Stimulated activated memory B cell treated with anti-CD40 and anti-IgM and Interleukin-4, amounts not matched to agents 10 μg/mL and 1 μg/mL and 100 μg/mL, for 72 hours (primary cell): ENCODE results near the gene OXT.
"Not testable (repeated sequence)": the region's sequence is repeated elsewhere in the genome, so short reads cannot be mapped to it uniquely, and the experiment has no call there.

Experiments
- ATAC-seq: fragments of 150-1000 bp; cut with Tn5 transposase; 2 replicates; pipeline ENCODE4 v1.10.0; 2021
- H3K27ac Mint-ChIP-seq: one replicate; pipeline ENCODE4 v1.8.0; 2022; ENCODE audit warnings: mild to moderate bottlenecking, mixed read lengths
- H3K27me3 Mint-ChIP-seq: one replicate; pipeline ENCODE4 v1.8.0; 2022; ENCODE audit warnings: mixed read lengths
- H3K36me3 Mint-ChIP-seq: one replicate; pipeline ENCODE4 v1.8.0; 2022; ENCODE audit warnings: mixed read lengths
- H3K4me1 Mint-ChIP-seq: one replicate; pipeline ENCODE4 v1.8.0; 2022; ENCODE audit warnings: mixed read lengths
- H3K4me3 Mint-ChIP-seq: one replicate; pipeline ENCODE4 v1.8.0; 2022; ENCODE audit warnings: mild to moderate bottlenecking, moderate library complexity, mixed read lengths
- H3K9me3 Mint-ChIP-seq: one replicate; pipeline ENCODE4 v1.8.0; 2022; ENCODE audit warnings: mixed read lengths

Gene OXT

DNA sequence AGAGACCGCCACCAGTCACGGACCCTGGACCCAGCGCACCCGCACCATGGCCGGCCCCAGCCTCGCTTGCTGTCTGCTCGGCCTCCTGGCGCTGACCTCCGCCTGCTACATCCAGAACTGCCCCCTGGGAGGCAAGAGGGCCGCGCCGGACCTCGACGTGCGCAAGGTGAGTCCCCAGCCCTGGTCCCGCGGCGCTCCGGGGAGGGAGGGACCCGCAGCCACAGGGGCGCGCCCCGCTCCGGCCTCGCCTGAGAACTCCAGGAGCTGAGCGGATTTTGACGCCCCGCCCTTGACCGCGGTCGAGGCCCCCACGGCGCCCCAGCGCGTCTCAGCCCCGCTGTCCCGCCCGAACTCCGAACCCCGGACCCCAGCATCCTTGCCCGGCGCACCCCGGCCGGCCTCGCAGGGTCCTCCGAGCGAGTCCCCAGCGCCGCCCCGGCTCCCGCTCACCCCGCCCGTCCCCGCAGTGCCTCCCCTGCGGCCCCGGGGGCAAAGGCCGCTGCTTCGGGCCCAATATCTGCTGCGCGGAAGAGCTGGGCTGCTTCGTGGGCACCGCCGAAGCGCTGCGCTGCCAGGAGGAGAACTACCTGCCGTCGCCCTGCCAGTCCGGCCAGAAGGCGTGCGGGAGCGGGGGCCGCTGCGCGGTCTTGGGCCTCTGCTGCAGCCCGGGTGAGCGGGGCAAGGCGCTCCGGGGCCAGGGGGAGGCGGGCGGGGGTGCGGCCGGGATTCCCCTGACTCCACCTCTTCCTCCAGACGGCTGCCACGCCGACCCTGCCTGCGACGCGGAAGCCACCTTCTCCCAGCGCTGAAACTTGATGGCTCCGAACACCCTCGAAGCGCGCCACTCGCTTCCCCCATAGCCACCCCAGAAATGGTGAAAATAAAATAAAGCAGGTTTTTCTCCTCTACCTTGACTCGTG, at the start of gene OXT:
OXT (plus strand) TSS at position 11 of the 920 bp plus-strand sequence; CDS start at position 47, 36 bp downstream.
- no peaks in the 10 kb centered on the region for H3K27me3 Mint-ChIP-seq
- peak within 1 kb of the TSS; percentile 79 for H3K4me3 Mint-ChIP-seq
- peak within 1 kb of the TSS; percentile 76 for H3K27ac Mint-ChIP-seq
- no peaks in the 10 kb centered on the region for H3K36me3 Mint-ChIP-seq
- H3K9me3 Mint-ChIP-seq, result no peaks in the 10 kb centered on the region
- ATAC-seq, result peak; percentile 76
- H3K4me1 Mint-ChIP-seq, result peaks cover 46% of the 10 kb centered on the region

DNA sequence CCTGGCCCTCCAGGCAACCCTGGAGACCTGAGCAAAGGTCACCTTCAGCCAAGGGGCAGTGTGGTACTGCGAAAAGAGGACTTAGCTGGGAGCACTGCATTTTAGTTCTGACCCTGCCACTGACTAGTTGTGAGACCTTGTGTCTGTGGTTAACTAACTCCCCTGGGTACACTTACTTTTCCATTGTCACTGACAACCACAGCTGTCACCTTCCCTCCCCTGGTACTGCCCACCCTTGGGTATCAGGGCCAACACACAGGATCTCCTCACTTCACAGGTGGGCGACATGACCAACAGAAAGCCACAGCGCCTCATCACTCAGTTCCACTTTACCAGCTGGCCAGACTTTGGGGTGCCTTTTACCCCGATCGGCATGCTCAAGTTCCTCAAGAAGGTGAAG, 49.6 kb upstream of the OXT start:
- Mint-ChIP-seq H3K9me3 (no peaks in the 10 kb centered on the region), H3K4me1 (peaks cover 8% of the 10 kb centered on the region), H3K4me3 (no peak overlapping the region), H3K27ac (peak overlapping the region; percentile 20), H3K36me3 (peaks cover 65% of the 10 kb centered on the region), H3K27me3 (no peaks in the 10 kb centered on the region)
- peak; percentile 74 for ATAC-seq

DNA sequence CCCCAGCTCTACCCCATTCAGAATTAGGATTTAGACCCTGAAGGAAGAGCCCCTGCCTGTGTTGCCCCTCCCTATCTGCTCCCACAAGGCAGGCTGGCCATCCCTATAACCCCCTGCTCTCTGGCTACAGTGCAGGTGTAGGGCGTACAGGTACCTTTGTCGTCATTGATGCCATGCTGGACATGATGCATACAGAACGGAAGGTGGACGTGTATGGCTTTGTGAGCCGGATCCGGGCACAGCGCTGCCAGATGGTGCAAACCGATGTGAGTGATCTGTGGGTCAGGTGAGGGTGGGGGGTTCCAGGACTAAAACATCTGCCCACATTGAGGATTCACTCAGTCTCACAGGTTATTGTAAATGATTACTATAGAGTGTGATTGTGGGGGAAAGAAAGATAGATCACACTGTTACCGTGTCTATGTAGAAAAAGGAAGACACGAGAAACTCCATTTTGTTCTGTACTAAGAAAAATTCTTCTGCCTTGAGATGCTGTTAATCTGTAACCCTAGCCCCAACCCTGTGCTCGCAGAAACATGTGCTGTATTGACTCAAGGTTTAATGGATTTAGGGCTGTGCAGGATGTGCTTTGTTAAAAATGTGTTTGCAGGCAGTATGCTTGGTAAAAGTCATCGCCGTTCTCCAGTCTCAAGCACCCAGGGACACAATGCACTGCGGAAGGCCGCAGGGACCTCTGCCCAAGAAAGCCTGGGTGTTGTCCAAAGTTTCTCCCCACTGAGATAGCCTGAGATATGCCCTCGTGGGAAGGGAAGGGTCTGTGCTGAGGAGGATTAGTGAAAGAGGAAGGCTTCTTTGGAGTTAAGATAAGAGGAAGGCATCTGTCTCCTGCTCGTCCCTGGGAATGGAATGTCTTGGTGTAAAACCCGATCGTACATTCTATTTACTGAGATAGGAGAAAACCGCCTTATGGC, 48.6 kb upstream of the OXT start:
- H3K27ac Mint-ChIP-seq, H3K27me3 Mint-ChIP-seq, ATAC-seq, H3K9me3 Mint-ChIP-seq, H3K4me1 Mint-ChIP-seq, H3K4me3 Mint-ChIP-seq: not testable (repeated sequence)
- peaks cover 65% of the 10 kb centered on the region for H3K36me3 Mint-ChIP-seq

DNA sequence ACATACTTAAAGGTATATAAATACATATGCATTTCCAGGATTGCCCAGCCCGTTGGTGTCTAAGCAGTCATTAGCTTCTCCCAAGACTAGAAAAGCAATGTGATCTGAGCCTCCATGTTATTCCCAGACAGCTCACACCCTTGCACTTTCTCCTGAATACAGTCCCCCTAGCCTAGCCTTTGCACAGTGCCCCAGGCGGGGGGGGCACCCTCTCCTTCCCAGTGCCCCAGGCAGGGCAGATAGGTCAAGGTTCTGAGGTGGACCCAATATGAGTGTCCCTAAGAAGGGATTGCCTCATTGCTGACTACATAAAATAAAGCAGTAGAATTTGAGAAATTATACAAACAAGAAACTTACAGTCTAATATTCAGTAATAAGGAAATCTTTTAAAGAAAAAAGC, 43.4 kb upstream of the OXT start:
- no peak for ATAC-seq
- Mint-ChIP-seq H3K4me3 (no peak overlapping the region), H3K27ac (no peak overlapping the region), H3K9me3 (no peaks in the 10 kb centered on the region), H3K27me3 (no peaks in the 10 kb centered on the region), H3K4me1 (no peaks in the 10 kb centered on the region), H3K36me3 (peaks cover 50% of the 10 kb centered on the region)

DNA sequence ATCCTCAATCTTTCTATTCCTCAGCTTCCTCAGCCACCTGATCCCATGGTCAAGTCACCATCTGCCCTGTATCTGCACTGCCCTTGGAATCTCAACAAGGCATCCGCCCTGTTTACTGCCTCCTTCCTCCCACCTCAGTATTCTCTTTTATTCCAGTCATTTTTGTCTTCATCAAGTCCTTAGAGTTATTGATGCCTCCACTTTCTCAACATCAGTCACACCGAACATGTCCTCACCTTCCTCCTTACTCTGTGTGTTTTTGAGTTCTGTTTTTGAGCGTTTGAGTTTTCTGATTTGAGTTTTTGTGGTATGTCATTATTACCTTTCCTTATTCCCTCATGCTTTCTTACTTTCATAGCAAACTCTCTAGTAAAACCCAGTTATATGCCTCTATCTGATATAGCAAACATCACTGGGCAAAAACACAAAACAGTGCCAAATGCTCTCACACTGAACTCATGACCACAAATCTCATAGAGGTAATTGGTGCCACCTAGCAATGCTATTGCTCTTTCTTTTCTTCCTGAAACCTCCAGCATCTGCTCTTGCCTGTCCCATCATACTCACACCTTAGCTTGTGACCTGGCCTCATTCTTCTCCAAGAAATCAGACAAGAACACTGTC, 39.8 kb upstream of the OXT start:
- no peak for ATAC-seq
- H3K27ac Mint-ChIP-seq, result no peak overlapping the region
- H3K4me1 Mint-ChIP-seq, result no peaks in the 10 kb centered on the region
- H3K27me3 Mint-ChIP-seq, result no peaks in the 10 kb centered on the region
- no peaks in the 10 kb centered on the region for H3K9me3 Mint-ChIP-seq
- peaks cover 46% of the 10 kb centered on the region for H3K36me3 Mint-ChIP-seq
- no peak overlapping the region for H3K4me3 Mint-ChIP-seq

- Mint-ChIP-seq H3K36me3 (peaks cover 37% of the 10 kb centered on the region), H3K27me3 (no peaks in the 10 kb centered on the region), H3K4me1 (no peaks in the 10 kb centered on the region), H3K4me3 (no peak overlapping the region), H3K27ac (no peak overlapping the region), H3K9me3 (no peaks in the 10 kb centered on the region)
- ATAC-seq, result no peak
Observed at GRCh38 chr20:3032624-3033023, 38.8 kb upstream of the OXT start.

- Mint-ChIP-seq H3K4me3 (no peak overlapping the region), H3K27ac (no peak overlapping the region), H3K4me1 (no peaks in the 10 kb centered on the region), H3K27me3 (no peaks in the 10 kb centered on the region), H3K36me3 (peaks cover 44% of the 10 kb centered on the region), H3K9me3 (no peaks in the 10 kb centered on the region)
- no peak for ATAC-seq
Observed at GRCh38 chr20:3037654-3038053, 33.8 kb upstream of the OXT start.

DNA sequence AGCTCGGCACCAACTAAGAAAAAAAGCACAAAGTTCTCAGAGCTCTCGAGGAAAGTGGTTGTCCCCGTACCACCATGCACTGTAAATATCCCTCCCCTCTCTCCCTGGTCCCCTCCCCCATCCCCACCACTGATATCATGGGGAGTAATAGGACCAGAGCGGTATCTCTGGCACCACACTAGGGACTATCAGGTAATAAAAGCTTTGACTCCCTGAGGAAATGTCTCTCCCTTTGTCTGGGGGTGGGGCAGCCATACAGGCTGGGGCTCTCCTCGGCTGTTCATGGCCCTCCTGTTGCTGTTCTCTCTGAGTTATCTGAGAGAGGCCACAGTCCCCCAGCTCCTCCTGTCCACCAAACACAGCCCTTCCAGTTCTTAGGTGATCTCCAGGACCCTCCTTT, 33.0 kb upstream of the OXT start:
- peaks cover 44% of the 10 kb centered on the region for H3K36me3 Mint-ChIP-seq

DNA sequence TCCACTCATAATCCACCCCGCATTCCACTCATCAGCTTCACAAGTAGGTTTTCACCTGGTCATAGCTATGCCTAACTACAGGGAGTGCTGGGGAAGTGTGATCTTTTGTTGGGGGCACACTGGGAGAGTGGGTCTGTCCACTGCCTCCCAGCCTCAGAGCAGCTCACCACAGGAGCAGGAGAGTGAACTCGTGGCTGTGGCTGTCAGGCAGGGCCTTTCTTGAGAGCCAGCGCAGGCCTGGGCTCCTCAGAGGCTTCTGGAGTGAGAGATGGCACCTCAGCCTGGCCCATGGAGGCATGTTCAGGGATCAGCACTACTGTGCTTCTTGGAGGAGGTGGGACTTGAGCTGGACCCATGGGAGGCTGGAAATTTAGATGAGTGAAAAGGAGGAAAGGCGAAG, 32.0 kb upstream of the OXT start:
- no peaks in the 10 kb centered on the region for H3K27me3 Mint-ChIP-seq
- H3K36me3 Mint-ChIP-seq, result peaks cover 44% of the 10 kb centered on the region
- no peak overlapping the region for H3K4me3 Mint-ChIP-seq
- no peak overlapping the region for H3K27ac Mint-ChIP-seq
- no peaks in the 10 kb centered on the region for H3K4me1 Mint-ChIP-seq
- no peak for ATAC-seq
- H3K9me3 Mint-ChIP-seq, result no peaks in the 10 kb centered on the region

More for the DNA sequence above, 33.0 kb upstream of the OXT start:
- Mint-ChIP-seq H3K27ac (no peak overlapping the region), H3K9me3 (no peaks in the 10 kb centered on the region), H3K4me3 (no peak overlapping the region), H3K27me3 (no peaks in the 10 kb centered on the region), H3K4me1 (no peaks in the 10 kb centered on the region)
- no peak for ATAC-seq

- Mint-ChIP-seq H3K4me3 (no peak overlapping the region), H3K4me1 (peaks cover 3% of the 10 kb centered on the region), H3K36me3 (peaks cover 39% of the 10 kb centered on the region), H3K9me3 (no peaks in the 10 kb centered on the region), H3K27ac (no peak overlapping the region), H3K27me3 (no peaks in the 10 kb centered on the region)
- no peak for ATAC-seq
Observed at GRCh38 chr20:3040086-3040485, 31.3 kb upstream of the OXT start.

GRCh38 chr20:3041854-3042409, 29.5 kb upstream of the OXT start:
- H3K4me1 Mint-ChIP-seq, result peaks cover 17% of the 10 kb centered on the region
- no peaks in the 10 kb centered on the region for H3K27me3 Mint-ChIP-seq
- no peaks in the 10 kb centered on the region for H3K9me3 Mint-ChIP-seq

DNA sequence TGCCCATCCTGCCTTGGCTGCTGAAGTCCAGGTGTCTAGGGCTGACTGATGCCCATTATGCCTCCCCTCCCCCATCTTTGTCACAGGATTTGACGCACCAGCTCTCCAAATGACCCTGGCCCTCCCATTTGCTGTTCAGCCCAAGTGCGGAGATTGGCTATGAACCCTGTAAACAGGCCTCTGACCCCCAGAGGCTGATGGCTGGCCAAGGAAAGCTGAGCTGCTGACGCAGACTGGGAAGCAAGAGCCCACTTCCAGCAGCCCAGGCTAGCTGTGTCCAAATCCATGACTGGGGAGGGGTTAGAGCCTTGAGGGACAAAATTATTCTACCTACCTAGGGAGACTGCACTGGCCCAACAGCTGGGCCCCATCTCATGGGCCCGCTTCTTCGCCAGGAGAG, 28.8 kb upstream of the OXT start:
- Mint-ChIP-seq H3K9me3 (no peaks in the 10 kb centered on the region), H3K27ac (no peak overlapping the region), H3K4me1 (peaks cover 24% of the 10 kb centered on the region), H3K27me3 (no peaks in the 10 kb centered on the region), H3K4me3 (no peak overlapping the region), H3K36me3 (peaks cover 29% of the 10 kb centered on the region)
- no peak for ATAC-seq

More at GRCh38 chr20:3041854-3042409, 29.5 kb upstream of the OXT start:
- Mint-ChIP-seq H3K36me3 (peaks cover 28% of the 10 kb centered on the region), H3K27ac (no peak overlapping the region), H3K4me3 (no peak overlapping the region)
- no peak for ATAC-seq

DNA sequence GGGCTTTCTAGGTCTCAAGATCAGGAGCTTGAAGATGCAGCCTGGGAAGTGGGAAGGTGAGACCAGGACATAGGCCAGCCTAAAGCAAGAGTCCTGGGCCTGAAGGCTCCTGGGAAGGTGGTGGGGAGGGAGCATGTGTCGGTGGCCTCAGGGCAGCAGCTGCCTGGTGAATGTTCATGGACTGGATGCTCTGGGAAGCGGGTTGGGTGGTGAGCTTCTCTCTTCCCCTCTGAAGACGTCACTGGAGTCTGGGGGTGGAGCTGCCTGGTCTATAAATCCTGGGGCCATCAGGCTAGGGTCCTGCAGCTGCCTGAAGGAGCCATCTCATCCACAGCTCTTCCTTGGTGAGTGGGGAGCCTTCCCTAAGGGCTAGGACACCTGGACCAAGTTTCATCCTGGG, 28.1 kb upstream of the OXT start, which contains the start of gene GNRH2:
GNRH2 (plus strand) TSS at position 301 of the 400 bp plus-strand sequence. CDS start 793 bp downstream, outside the sequence.
- peaks cover 24% of the 10 kb centered on the region for H3K4me1 Mint-ChIP-seq
- H3K27me3 Mint-ChIP-seq, result no peaks in the 10 kb centered on the region
- peak within 1 kb of the TSS; percentile 85 for H3K27ac Mint-ChIP-seq
- H3K4me3 Mint-ChIP-seq, result peak within 1 kb of the TSS; percentile 46
- peaks cover 30% of the 10 kb centered on the region for H3K36me3 Mint-ChIP-seq
- ATAC-seq, result no peak
- H3K9me3 Mint-ChIP-seq, result no peaks in the 10 kb centered on the region

DNA sequence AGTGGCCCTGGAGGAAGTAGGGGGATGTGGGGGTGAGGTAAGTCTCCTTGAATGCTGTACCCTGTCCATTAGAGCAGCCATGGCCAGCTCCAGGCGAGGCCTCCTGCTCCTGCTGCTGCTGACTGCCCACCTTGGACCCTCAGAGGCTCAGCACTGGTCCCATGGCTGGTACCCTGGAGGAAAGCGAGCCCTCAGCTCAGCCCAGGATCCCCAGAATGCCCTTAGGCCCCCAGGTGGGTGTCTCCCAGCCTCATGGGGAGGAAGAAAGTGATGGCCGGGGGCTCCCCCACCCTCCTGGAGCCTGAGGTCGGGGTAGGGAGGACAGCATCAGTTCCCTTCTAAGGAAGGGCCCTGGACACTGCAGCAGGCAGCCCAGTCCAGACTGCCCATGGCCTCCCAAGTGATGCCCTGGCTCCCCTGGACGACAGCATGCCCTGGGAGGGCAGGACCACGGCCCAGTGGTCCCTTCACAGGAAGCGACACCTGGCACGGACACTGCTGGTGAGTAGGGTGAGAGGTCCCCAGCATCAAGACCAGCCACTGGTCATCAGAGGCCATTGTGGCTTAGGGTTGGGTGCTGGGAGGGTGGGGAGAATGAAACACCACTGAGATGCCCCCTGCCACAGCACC, 27.0 kb upstream of the OXT start:
- no peak for ATAC-seq
- Mint-ChIP-seq H3K4me1 (peaks cover 24% of the 10 kb centered on the region), H3K27ac (peak overlapping the region; percentile 85), H3K4me3 (peak overlapping the region; percentile 46), H3K36me3 (peaks cover 31% of the 10 kb centered on the region), H3K9me3 (no peaks in the 10 kb centered on the region), H3K27me3 (no peaks in the 10 kb centered on the region)
